H1 (cell line): ENCODE data around the gene GINS3.

Source experiments
- RAD21 ChIP-seq, 2 experiments: IDR thresholded peaks in 1 of 2; conservative IDR thresholded peaks in 1 of 2; 2 replicates each; pipeline ENCODE4 v1.6.1; 2011; ENCODE audit warnings: low read depth in 2 of 2, low read length in 2 of 2, improper control_type of control experiment in 1 of 2, inconsistent platforms in 1 of 2, mild to moderate bottlenecking in 1 of 2, moderate library complexity in 1 of 2
- SP1 ChIP-seq: IDR thresholded peaks from 2 replicates; pipeline ENCODE4 v1.6.1; 2011; ENCODE audit warnings: low read depth, low read length
- TF ChIP-seq, protein P1 (sequence below): IDR thresholded peaks from 2 replicates; pipeline ENCODE4 v1.6.1; 2011; ENCODE audit warnings: low read depth, mild to moderate bottlenecking, low read length; ENCODE audit not compliant: insufficient read depth
- TF ChIP-seq, protein P2 (sequence below), 3 experiments: IDR thresholded peaks; 1 replicate in 2 of 3; 2 replicates in 1 of 3; pipeline versions ENCODE4 v1.5.1 to v1.6.1; 2011; ENCODE audit warnings: low read length in 3 of 3, mild to moderate bottlenecking in 3 of 3, inconsistent platforms in 2 of 3, low read depth in 1 of 3, moderate library complexity in 1 of 3; ENCODE audit not compliant: insufficient read depth in 1 of 3; ENCODE audit errors: control extremely low read depth in 1 of 3

DNA sequence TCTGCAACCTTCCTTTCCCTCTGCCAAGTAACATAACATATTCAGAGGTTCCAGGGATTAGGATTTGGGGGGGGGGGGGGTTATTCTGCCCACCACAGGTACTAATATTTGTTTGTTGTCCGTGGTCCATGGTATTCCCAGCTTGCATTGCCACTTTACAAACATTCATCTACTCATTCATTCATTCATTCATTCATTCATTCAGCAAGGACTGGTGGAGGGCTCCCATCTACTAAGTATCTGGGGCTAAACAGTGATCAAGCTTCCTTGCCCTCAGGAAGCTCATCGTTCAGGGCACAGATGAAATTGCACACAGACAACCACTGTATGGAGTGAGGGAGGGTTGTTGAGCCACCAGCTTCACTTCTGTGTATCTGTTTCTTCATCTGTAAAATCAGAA, 61.9 kb downstream of the GINS3 start:
- TF ChIP-seq RAD21 (IDR thresholded peaks at IDR 0.05 in 1 of 2, conservative IDR thresholded peaks at IDR 0.05 in 1 of 2; ENCODE audit: low read depth in 2 of 2, low read length in 2 of 2) (no peak), SP1 (no peak)
- TF ChIP-seq, protein P1, sequence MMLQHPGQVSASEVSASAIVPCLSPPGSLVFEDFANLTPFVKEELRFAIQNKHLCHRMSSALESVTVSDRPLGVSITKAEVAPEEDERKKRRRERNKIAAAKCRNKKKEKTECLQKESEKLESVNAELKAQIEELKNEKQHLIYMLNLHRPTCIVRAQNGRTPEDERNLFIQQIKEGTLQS: no peak
- TF ChIP-seq, protein P2, sequence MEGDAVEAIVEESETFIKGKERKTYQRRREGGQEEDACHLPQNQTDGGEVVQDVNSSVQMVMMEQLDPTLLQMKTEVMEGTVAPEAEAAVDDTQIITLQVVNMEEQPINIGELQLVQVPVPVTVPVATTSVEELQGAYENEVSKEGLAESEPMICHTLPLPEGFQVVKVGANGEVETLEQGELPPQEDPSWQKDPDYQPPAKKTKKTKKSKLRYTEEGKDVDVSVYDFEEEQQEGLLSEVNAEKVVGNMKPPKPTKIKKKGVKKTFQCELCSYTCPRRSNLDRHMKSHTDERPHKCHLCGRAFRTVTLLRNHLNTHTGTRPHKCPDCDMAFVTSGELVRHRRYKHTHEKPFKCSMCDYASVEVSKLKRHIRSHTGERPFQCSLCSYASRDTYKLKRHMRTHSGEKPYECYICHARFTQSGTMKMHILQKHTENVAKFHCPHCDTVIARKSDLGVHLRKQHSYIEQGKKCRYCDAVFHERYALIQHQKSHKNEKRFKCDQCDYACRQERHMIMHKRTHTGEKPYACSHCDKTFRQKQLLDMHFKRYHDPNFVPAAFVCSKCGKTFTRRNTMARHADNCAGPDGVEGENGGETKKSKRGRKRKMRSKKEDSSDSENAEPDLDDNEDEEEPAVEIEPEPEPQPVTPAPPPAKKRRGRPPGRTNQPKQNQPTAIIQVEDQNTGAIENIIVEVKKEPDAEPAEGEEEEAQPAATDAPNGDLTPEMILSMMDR (IDR thresholded peaks at IDR 0.05; ENCODE audit: control extremely low read depth in 1 of 3, insufficient read depth in 1 of 3, low read depth in 1 of 3, low read length in 3 of 3): no peak
